PC-9 (cell line): ENCODE data around the gene MARCHF6. TPM values are rescaled to one million over a fixed set of nuclear protein-coding genes. Genes with fewer than 3 reads are reported as not detected.

ENCODE experiments used
- BruUV-seq: library from RNA; stranded (reverse); fragments of 400-500 nt; replicated peaks from 2 replicates; lab custom pipeline; 2021; lab: Mats Ljungman, UMichigan
- CTCF ChIA-PET: fragments of 300-600 bp; sonication (Branson Sonifier 250); formaldehyde crosslinking; loops from one replicate; lab custom pipeline; 2022; ENCODE audit warnings: antibody characterized with exemption; lab: Charles Lee
- POLR2A ChIA-PET: fragments of 300-600 bp; sonication (Branson Sonifier 250); formaldehyde crosslinking; loops from one replicate; lab custom pipeline; 2022; ENCODE audit warnings: antibody characterized with exemption; ENCODE audit not compliant: unreplicated experiment; lab: Charles Lee
- DNase-seq, 2 experiments: peaks; one replicate each; pipeline versions ENCODE4 v3.0.0 to v3.0.0-alpha.2; 2015 to 2022; ENCODE audit warnings: mixed read lengths in 1 of 2
- H2AFZ ChIP-seq: fragments of 200-600 bp; sonication (generic); 2 replicates; pipeline ENCODE4 v1.8.1; 2017; ENCODE audit warnings: antibody characterized with exemption
- H3F3A ChIP-seq: fragments of 200-600 bp; sonication (generic); 2 replicates; pipeline ENCODE4 v1.8.1; 2017; ENCODE audit warnings: antibody characterized with exemption, mild to moderate bottlenecking, low read depth; ENCODE audit not compliant: insufficient read depth
- H3K27ac ChIP-seq: fragments of 200-600 bp; sonication (generic); 2 replicates; pipeline ENCODE4 v1.6.1; 2016; ENCODE audit warnings: mixed run types
- H3K27me3 ChIP-seq: fragments of 200-600 bp; sonication (generic); 2 replicates; pipeline ENCODE4 v1.6.1; 2016; ENCODE audit warnings: low read depth, mixed run types; ENCODE audit not compliant: insufficient read depth
- H3K36me3 ChIP-seq: fragments of 200-600 bp; sonication (generic); 2 replicates; pipeline ENCODE4 v1.6.1; 2016; ENCODE audit warnings: low read depth, mixed run types
- H3K4me1 ChIP-seq: fragments of 200-600 bp; sonication (generic); replicated peaks from 2 replicates; pipeline ENCODE4 v1.6.1; 2016; ENCODE audit warnings: mixed run types; ENCODE audit not compliant: insufficient read depth
- H3K4me2 ChIP-seq: fragments of 200-600 bp; sonication (generic); 2 replicates; pipeline ENCODE4 v1.6.1; 2017; ENCODE audit warnings: mixed run types
- H3K4me3 ChIP-seq: fragments of 200-600 bp; sonication (generic); 2 replicates; pipeline ENCODE4 v1.6.1; 2016; ENCODE audit warnings: mixed run types
- H3K79me2 ChIP-seq: fragments of 200-600 bp; sonication (generic); 2 replicates; pipeline ENCODE4 v1.6.1; 2017; ENCODE audit warnings: low read depth, mixed run types
- H3K9me2 ChIP-seq: fragments of 200-600 bp; sonication (generic); 2 replicates; pipeline ENCODE4 v1.8.1; 2017; ENCODE audit warnings: mild to moderate bottlenecking; ENCODE audit not compliant: insufficient read depth
- H3K9me3 ChIP-seq: fragments of 200-600 bp; sonication (generic); 2 replicates; pipeline ENCODE4 v1.8.1; 2016; ENCODE audit warnings: low read depth; ENCODE audit not compliant: insufficient read depth
- H4K20me1 ChIP-seq: fragments of 200-600 bp; sonication (generic); 2 replicates; pipeline ENCODE4 v1.8.1; 2017; ENCODE audit not compliant: insufficient read depth
- CTCF ChIP-seq: fragments of 200-600 bp; sonication (generic); conservative IDR thresholded peaks from 2 replicates; pipeline ENCODE4 v1.6.1; 2017; ENCODE audit warnings: mixed run types, antibody characterized with exemption, mild to moderate bottlenecking, moderate library complexity
- EZH2 ChIP-seq: fragments of 200-600 bp; sonication (generic); IDR thresholded peaks from 2 replicates; pipeline ENCODE4 v1.8.0; 2017; ENCODE audit warnings: antibody characterized with exemption, low read depth
- intact Hi-C: fragments of 100-400 bp; cut with micrococcal nuclease; formaldehyde crosslinking; loops from one replicate; pipeline ENCODE4 v1.10.0; 2022; ENCODE audit not compliant: unreplicated experiment
- total RNA-seq: library from RNA; stranded (reverse); gene quantifications from 2 replicates; pipeline ENCODE4 v1.2.3, GENCODE V29; 2021

MARCHF6 gene
- total RNA-seq, 1 experiment from 2014 or later: 364 TPM

DNA sequence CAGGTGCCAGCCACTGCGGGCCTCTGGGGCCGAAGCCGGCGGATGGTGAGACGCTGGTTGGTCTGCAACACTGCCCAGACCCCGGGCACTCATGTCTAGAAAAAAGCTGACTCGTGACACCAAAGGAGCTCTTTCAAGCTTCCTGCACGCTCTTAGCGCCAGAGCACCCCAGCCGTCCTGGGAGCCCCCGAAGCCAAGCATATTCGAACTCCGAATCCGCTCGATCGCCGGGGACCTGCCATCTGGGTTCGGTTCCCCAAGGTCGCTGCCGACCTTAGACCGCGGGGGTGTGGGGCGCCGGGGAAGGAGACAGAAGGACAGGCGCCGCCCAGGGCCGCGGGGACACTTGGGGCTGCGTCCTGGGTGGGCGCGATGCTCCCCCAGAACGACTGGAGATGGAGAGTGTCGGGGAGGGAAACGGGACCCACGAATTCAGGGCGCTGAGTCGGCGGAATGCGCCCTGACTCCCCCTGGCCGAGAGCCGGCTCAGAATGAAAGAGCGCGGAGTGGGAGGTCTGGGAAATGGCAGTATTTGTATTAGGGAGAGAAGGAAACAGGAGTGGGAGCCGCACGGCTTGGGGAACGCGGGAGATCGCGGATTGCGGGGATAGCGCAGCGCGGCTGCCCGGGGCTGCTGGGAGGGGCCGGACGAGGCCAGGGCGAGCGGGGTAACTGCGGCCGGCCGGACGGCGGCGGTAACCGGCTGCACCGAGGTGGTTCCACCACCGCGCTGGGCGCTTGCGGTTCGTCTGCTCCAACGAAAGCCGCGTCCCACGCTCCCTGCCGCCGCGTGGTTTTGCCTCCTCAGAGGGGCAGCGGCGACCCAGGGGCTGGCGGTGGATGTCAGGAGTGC lies 20.1 kb upstream of the MARCHF6 start:
- no TSS peak for BruUV-seq
- no peaks in the 10 kb centered on the region for H3K36me3 ChIP-seq
- no peaks in the 10 kb centered on the region for H3K9me2 ChIP-seq
- TF ChIP-seq EZH2 (no peak), CTCF (no peak)
- no peak overlapping the region for H3K27ac ChIP-seq
- intact Hi-C loops: loop anchor here (1.0 to 2.0 kb wide), 3 partner anchors 23 to 49 kb away; no protein-coding TSS in a partner anchor
- H3K4me3 ChIP-seq: peak overlapping the region; percentile 60
- no peaks in the 10 kb centered on the region for H3K9me3 ChIP-seq
- H3K4me1 ChIP-seq: peaks cover 5% of the 10 kb centered on the region; the same call in 1 of the 2 replicates
- peak overlapping the region; percentile 90 for H2AFZ ChIP-seq
- no peaks in the 10 kb centered on the region for H3K79me2 ChIP-seq
- no peaks in the 10 kb centered on the region for H3F3A ChIP-seq
- no peaks in the 10 kb centered on the region for H4K20me1 ChIP-seq
- ChIA-PET POLR2A (no interaction called here), CTCF (interaction anchor here (0.7 kb wide), 1 partner anchor 37 kb away, joined by 3 read pairs; no protein-coding TSS in a partner anchor)
- DNase-seq: peak in 1 of 2 experiments; percentile 67
- H3K4me2 ChIP-seq: peak overlapping the region; percentile 83
- H3K27me3 ChIP-seq: peaks cover 11% of the 10 kb centered on the region; the same call in 1 of the 2 replicates

DNA sequence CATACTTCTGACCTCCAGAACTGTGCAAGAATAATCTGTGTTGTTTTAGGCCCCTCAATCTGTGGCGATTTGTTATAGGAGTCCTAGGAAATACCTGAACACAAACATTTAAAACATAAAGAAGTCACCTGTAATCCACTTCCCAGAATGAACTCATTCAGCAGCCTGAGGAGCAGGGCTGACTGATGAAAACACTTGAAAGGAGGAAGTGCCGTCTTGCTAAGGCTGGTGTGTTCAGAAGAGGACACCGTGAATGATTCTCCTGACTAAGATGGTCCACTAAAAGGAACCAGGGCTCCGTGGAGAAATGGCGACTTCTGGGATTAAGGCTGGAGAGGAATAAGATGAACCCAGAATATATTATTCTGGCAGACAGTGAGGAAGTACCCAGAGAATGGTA lies 18.7 kb upstream of the MARCHF6 start:
- Histone ChIP-seq H3K4me1 (0 out of 2 replicates have a peak, but pooled peaks cover 5% of the 10 kb centered on the region), H3K27me3 (peaks cover 11% of the 10 kb centered on the region; the same call in 1 of the 2 replicates), H2AFZ (no peak overlapping the region), H3K79me2 (no peaks in the 10 kb centered on the region), H3K9me3 (no peaks in the 10 kb centered on the region), H3K9me2 (no peaks in the 10 kb centered on the region), H4K20me1 (no peaks in the 10 kb centered on the region), H3K4me2 (no peak overlapping the region), H3K27ac (no peak overlapping the region), H3K4me3 (no peak overlapping the region), H3F3A (no peaks in the 10 kb centered on the region), H3K36me3 (no peaks in the 10 kb centered on the region)
- TF ChIP-seq CTCF: no peak
- TF ChIP-seq EZH2: no peak
- BruUV-seq: no TSS peak
- POLR2A ChIA-PET: no interaction called here
- intact Hi-C loops: no loop called here
- CTCF ChIA-PET: no interaction called here
- DNase-seq: no peak

GRCh38 chr5:10335711-10336470 lies 17.6 kb upstream of the MARCHF6 start:
- H4K20me1 ChIP-seq: no peaks in the 10 kb centered on the region
- CTCF ChIA-PET: interaction anchor here (0.6 kb wide), 1 partner anchor 265 kb away, joined by 4 read pairs; no protein-coding TSS in a partner anchor
- H3K4me1 ChIP-seq: 0 out of 2 replicates have a peak, but pooled peaks cover 5% of the 10 kb centered on the region
- H3K36me3 ChIP-seq: no peaks in the 10 kb centered on the region
- H3K9me2 ChIP-seq: no peaks in the 10 kb centered on the region
- no peaks in the 10 kb centered on the region for H3F3A ChIP-seq
- no peak overlapping the region for H3K27ac ChIP-seq
- H2AFZ ChIP-seq: no peak overlapping the region
- no TSS peak for BruUV-seq
- H3K4me2 ChIP-seq: no peak overlapping the region
- H3K79me2 ChIP-seq: no peaks in the 10 kb centered on the region
- TF ChIP-seq EZH2 (no peak), CTCF (no peak)
- H3K9me3 ChIP-seq: no peaks in the 10 kb centered on the region
- peaks cover 11% of the 10 kb centered on the region; the same call in 1 of the 2 replicates for H3K27me3 ChIP-seq
- POLR2A ChIA-PET: no interaction called here
- H3K4me3 ChIP-seq: no peak overlapping the region
- intact Hi-C loops: no loop called here
- DNase-seq: no peak
